Trophoblast cell (in vitro differentiated cells and primary cell): ENCODE data around the gene OVCH2.
"Not testable (repeated sequence)": the region's sequence is repeated elsewhere in the genome, so short reads cannot be mapped to it uniquely, and the experiment has no call there.

Experiments
- DNase-seq, 2 donors: peaks; one replicate each; pipeline ENCODE4 v3.0.0-alpha.2; 2016
- H2AFZ ChIP-seq: 2 replicates; pipeline ENCODE4 v1.6.1; 2013; ENCODE audit warnings: low read length, moderate library complexity, mild to moderate bottlenecking; ENCODE audit not compliant: insufficient read depth, poor library complexity
- H2AK5ac ChIP-seq: 2 replicates; pipeline ENCODE4 v1.6.1; 2013; ENCODE audit warnings: mild to moderate bottlenecking, low read length
- H2BK120ac ChIP-seq: 2 replicates; pipeline ENCODE4 v1.6.1; 2013; ENCODE audit warnings: low read length, mild to moderate bottlenecking, moderate library complexity; ENCODE audit not compliant: insufficient read depth, poor library complexity
- H2BK12ac ChIP-seq: 2 replicates; pipeline ENCODE4 v1.6.1; 2013; ENCODE audit warnings: mild to moderate bottlenecking, low read length, moderate library complexity
- H2BK5ac ChIP-seq: 2 replicates; pipeline ENCODE4 v1.6.1; 2013; ENCODE audit warnings: low read length, low read depth, moderate library complexity, mild to moderate bottlenecking; ENCODE audit not compliant: poor library complexity
- H3K14ac ChIP-seq: 2 replicates; pipeline ENCODE4 v1.6.1; 2013; ENCODE audit warnings: mild to moderate bottlenecking, low read length
- H3K18ac ChIP-seq: 2 replicates; pipeline ENCODE4 v1.6.1; 2013; ENCODE audit warnings: mild to moderate bottlenecking, low read length
- H3K23ac ChIP-seq: 2 replicates; pipeline ENCODE4 v1.6.1; 2013; ENCODE audit warnings: low read length
- H3K27ac ChIP-seq: 2 replicates; pipeline ENCODE4 v1.5.1; 2013; ENCODE audit warnings: low read depth, mild to moderate bottlenecking, inconsistent platforms, low read length, moderate library complexity
- H3K27me3 ChIP-seq: 2 replicates; pipeline ENCODE4 v1.6.1; 2013; ENCODE audit warnings: inconsistent platforms, mild to moderate bottlenecking, low read length, moderate library complexity; ENCODE audit not compliant: insufficient read depth
- H3K36me3 ChIP-seq, 2 experiments: 1 replicate in 1 of 2; 2 replicates in 1 of 2; pipeline ENCODE4 v1.6.1; 2013; ENCODE audit warnings: low read length in 2 of 2, mild to moderate bottlenecking in 2 of 2, moderate library complexity in 1 of 2; ENCODE audit not compliant: insufficient read depth in 2 of 2, control insufficient read depth in 1 of 2
- H3K4ac ChIP-seq: 2 replicates; pipeline ENCODE4 v1.6.1; 2013; ENCODE audit warnings: low read depth, mild to moderate bottlenecking, low read length, moderate library complexity
- H3K4me1 ChIP-seq, 2 experiments: 1 replicate in 1 of 2; 2 replicates in 1 of 2; pipeline ENCODE4 v1.6.1; 2013; ENCODE audit warnings: low read length in 2 of 2, mild to moderate bottlenecking in 2 of 2, moderate library complexity in 1 of 2; ENCODE audit not compliant: insufficient read depth in 2 of 2, control insufficient read depth in 1 of 2
- H3K4me2 ChIP-seq: 2 replicates; pipeline ENCODE4 v1.6.1; 2013; ENCODE audit warnings: inconsistent platforms, mild to moderate bottlenecking, low read length, moderate library complexity
- H3K4me3 ChIP-seq: 2 replicates; pipeline ENCODE4 v1.5.1; 2013; ENCODE audit warnings: mild to moderate bottlenecking, low read depth, low read length, inconsistent platforms
- H3K79me1 ChIP-seq: one replicate; pipeline ENCODE4 v1.6.1; 2013; ENCODE audit warnings: low read length
- H3K79me2 ChIP-seq: 2 replicates; pipeline ENCODE4 v1.6.1; 2013; ENCODE audit warnings: low read length, mild to moderate bottlenecking; ENCODE audit not compliant: control insufficient read depth, insufficient read depth, poor library complexity
- H3K9ac ChIP-seq: 2 replicates; pipeline ENCODE4 v1.6.1; 2013; ENCODE audit warnings: mild to moderate bottlenecking, low read length
- H3K9me3 ChIP-seq: 2 replicates; pipeline ENCODE4 v1.6.1; 2013; ENCODE audit warnings: low read depth, mild to moderate bottlenecking, control low read depth, inconsistent platforms, low read length; ENCODE audit not compliant: insufficient read depth
- H4K12ac ChIP-seq: 2 replicates; pipeline ENCODE4 v1.6.1; 2013; ENCODE audit warnings: low read depth, mild to moderate bottlenecking, low read length, moderate library complexity
- H4K8ac ChIP-seq: 2 replicates; pipeline ENCODE4 v1.6.1; 2013; ENCODE audit warnings: low read depth, mild to moderate bottlenecking, low read length, moderate library complexity
- H4K91ac ChIP-seq: one replicate; pipeline ENCODE4 v1.6.1; 2013; ENCODE audit warnings: low read depth, mild to moderate bottlenecking, low read length, moderate library complexity
- WGBS: extraction: QIAGEN DNeasy Blood & Tissue Kit; methylation state at CpG from one replicate; pipeline ENCODE4 v1.1.7; 2013; ENCODE audit warnings: missing lambda C conversion rate; ENCODE audit not compliant: insufficient read length, insufficient coverage; ENCODE audit errors: extremely low coverage; 5-methylcytosine and 5-hydroxymethylcytosine counted together

OVCH2 gene

GRCh38 chr11:7664867-7665266 is 41.4 kb downstream of the OVCH2 start:
- H3K14ac ChIP-seq, result no peak overlapping the region
- no peaks in the 10 kb centered on the region for H3K79me1 ChIP-seq
- no peak overlapping the region for H3K4me2 ChIP-seq
- peaks cover 31 to 37% of the 10 kb centered on the region in 2 experiments for H3K36me3 ChIP-seq
- no peak overlapping the region for H2BK120ac ChIP-seq
- H2BK12ac ChIP-seq, result no peak overlapping the region
- no peak overlapping the region for H4K12ac ChIP-seq
- peaks cover 7 to 13% of the 10 kb centered on the region in 2 experiments for H3K4me1 ChIP-seq
- no peak overlapping the region for H3K4me3 ChIP-seq
- H3K4ac ChIP-seq, result no peak overlapping the region
- no peak overlapping the region for H2AK5ac ChIP-seq
- no peak overlapping the region for H2BK5ac ChIP-seq
- no peak overlapping the region for H3K18ac ChIP-seq
- no peak overlapping the region for H2AFZ ChIP-seq
- H3K9ac ChIP-seq, result no peak overlapping the region
- H3K27me3 ChIP-seq, result no peaks in the 10 kb centered on the region
- no peak overlapping the region for H4K91ac ChIP-seq
- no peak overlapping the region for H4K8ac ChIP-seq
- no peak for DNase-seq
- H3K27ac ChIP-seq, result no peak overlapping the region
- no CpG with 5 or more reads among the region's 6 CpGs for WGBS
- H3K79me2 ChIP-seq, result no peaks in the 10 kb centered on the region
- no peak overlapping the region for H3K23ac ChIP-seq
- H3K9me3 ChIP-seq, result peaks cover 2% of the 10 kb centered on the region

GRCh38 chr11:7663531-7663930 is 42.7 kb downstream of the OVCH2 start:
- WGBS, result no CpG with 5 or more reads among the region's 16 CpGs
- not testable (repeated sequence) for H3K14ac ChIP-seq, H2AFZ ChIP-seq, H3K9me3 ChIP-seq, H4K91ac ChIP-seq, H3K79me2 ChIP-seq, H3K4ac ChIP-seq, H3K18ac ChIP-seq, H3K4me1 ChIP-seq, DNase-seq, H3K27ac ChIP-seq, H2BK120ac ChIP-seq, H2BK12ac ChIP-seq, H2AK5ac ChIP-seq, H3K23ac ChIP-seq, H3K4me3 ChIP-seq, H4K8ac ChIP-seq, H2BK5ac ChIP-seq, H3K79me1 ChIP-seq, H3K4me2 ChIP-seq, H4K12ac ChIP-seq, H3K9ac ChIP-seq, H3K27me3 ChIP-seq
- H3K36me3 ChIP-seq, result peaks cover 31% of the 10 kb centered on the region in 2 experiments

GRCh38 chr11:7657306-7658025 is 48.8 kb downstream of the OVCH2 start:
- H3K14ac ChIP-seq, result no peak overlapping the region
- WGBS, result no CpG with 5 or more reads among the region's 15 CpGs
- no peak overlapping the region for H2BK120ac ChIP-seq

GRCh38 chr11:7656704-7657103 is 49.6 kb downstream of the OVCH2 start:
- Histone ChIP-seq H2BK12ac (peak overlapping the region; percentile 46), H4K12ac (no peak overlapping the region), H3K4me1 (peaks cover 4 to 7% of the 10 kb centered on the region in 2 experiments), H3K27ac (no peak overlapping the region), H2AK5ac (peak overlapping the region; percentile 7), H3K9me3 (peaks cover 6% of the 10 kb centered on the region), H3K27me3 (no peaks in the 10 kb centered on the region), H3K23ac (no peak overlapping the region), H3K9ac (no peak overlapping the region), H4K8ac (no peak overlapping the region), H2AFZ (no peak overlapping the region), H3K4me2 (no peak overlapping the region), H3K14ac (peak overlapping the region; percentile 9), H3K4me3 (no peak overlapping the region), H2BK120ac (no peak overlapping the region), H3K4ac (no peak overlapping the region), H3K18ac (no peak overlapping the region), H3K79me1 (no peaks in the 10 kb centered on the region), H3K79me2 (no peaks in the 10 kb centered on the region), H3K36me3 (peaks cover 33 to 44% of the 10 kb centered on the region in 2 experiments), H4K91ac (no peak overlapping the region), H2BK5ac (no peak overlapping the region)
- no peak for DNase-seq
- WGBS, result no CpG with 5 or more reads among the region's 11 CpGs

More at GRCh38 chr11:7657306-7658025, 48.8 kb downstream of the OVCH2 start:
- Histone ChIP-seq H3K18ac (no peak overlapping the region), H3K4me3 (no peak overlapping the region), H3K9me3 (peaks cover 6% of the 10 kb centered on the region), H3K36me3 (peaks cover 26 to 37% of the 10 kb centered on the region in 2 experiments), H2BK5ac (no peak overlapping the region), H2BK12ac (no peak overlapping the region), H3K9ac (no peak overlapping the region), H2AFZ (no peak overlapping the region), H3K27ac (no peak overlapping the region), H3K4me1 (peaks cover 4 to 7% of the 10 kb centered on the region in 2 experiments), H3K79me2 (no peaks in the 10 kb centered on the region), H3K4ac (no peak overlapping the region), H3K27me3 (no peaks in the 10 kb centered on the region), H4K91ac (no peak overlapping the region), H3K79me1 (no peaks in the 10 kb centered on the region), H4K8ac (no peak overlapping the region), H2AK5ac (no peak overlapping the region), H4K12ac (no peak overlapping the region), H3K4me2 (no peak overlapping the region), H3K23ac (no peak overlapping the region)
- no peak for DNase-seq
